ENCODE measurements around the gene BCAT1. TPM values are rescaled to one million over a fixed set of nuclear protein-coding genes. Genes with fewer than 3 reads are reported as not detected.

Gene BCAT1
- total and polyA plus RNA-seq, 2 experiments from 2014 or later = 46.4 to 72.8 TPM

DNA sequence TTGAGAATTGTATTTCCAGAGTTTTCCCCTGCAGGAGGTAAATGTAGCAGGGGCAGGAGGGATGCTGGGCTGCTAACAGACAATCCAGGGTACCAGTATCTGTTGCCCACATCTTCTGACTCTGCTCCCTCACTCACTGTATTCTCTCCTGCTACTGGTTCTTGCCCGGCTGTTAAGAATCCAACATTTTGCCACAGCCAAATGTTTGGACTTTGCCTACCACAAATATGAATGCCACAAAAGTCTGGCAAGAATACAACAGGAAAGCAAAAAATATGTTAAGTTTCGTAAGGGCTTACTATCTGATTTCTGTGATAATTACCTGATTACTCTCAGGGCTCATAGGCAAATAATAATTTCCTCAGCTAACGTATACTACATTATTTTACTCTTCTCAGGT lies 160.0 kb downstream of the BCAT1 start:
- DNase-seq (ENCODE audit: low spot score) = no peak

DNA sequence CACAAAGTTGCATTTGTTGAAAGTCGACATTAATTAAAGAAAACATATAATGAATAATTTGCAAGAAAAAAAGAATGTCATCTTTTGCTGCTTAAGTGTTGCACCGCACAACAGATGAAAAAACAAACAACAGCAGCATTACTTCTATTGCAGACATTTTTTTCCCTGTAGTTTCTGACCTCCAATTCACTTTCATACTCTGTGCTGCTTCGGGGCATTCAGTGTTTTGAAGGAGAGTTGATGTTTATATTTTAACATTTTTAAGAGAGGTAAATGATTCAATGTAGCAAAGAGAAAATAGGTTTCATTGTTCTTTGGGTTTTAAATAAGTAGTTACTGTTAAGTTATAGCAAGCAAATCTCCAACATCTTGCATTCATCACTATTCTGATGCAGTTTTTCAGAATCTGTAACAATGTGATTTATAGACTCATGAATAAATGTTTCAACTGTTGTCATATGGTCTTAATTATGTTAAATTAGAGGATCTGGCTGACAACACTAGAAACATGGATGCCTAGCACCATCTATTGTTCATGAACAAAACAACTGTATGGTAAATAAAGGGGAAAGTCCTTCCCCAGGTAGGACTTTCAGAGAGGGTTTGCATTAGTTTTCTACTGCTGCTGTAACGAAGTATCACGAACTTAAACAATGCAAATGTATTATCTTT lies 168.1 kb downstream of the BCAT1 start:
- TF ChIP-seq EZH2phosphoT487 (IDR thresholded peaks at IDR 0.05; ENCODE audit: low read depth, severe bottlenecking, unreplicated experiment) (no peak), EZH2 (IDR thresholded peaks at IDR 0.05; ENCODE audit: borderline replicate concordance) (no peak)
- TF ChIP-seq, protein P1, sequence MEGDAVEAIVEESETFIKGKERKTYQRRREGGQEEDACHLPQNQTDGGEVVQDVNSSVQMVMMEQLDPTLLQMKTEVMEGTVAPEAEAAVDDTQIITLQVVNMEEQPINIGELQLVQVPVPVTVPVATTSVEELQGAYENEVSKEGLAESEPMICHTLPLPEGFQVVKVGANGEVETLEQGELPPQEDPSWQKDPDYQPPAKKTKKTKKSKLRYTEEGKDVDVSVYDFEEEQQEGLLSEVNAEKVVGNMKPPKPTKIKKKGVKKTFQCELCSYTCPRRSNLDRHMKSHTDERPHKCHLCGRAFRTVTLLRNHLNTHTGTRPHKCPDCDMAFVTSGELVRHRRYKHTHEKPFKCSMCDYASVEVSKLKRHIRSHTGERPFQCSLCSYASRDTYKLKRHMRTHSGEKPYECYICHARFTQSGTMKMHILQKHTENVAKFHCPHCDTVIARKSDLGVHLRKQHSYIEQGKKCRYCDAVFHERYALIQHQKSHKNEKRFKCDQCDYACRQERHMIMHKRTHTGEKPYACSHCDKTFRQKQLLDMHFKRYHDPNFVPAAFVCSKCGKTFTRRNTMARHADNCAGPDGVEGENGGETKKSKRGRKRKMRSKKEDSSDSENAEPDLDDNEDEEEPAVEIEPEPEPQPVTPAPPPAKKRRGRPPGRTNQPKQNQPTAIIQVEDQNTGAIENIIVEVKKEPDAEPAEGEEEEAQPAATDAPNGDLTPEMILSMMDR (IDR thresholded peaks at IDR 0.05; ENCODE audit: poor library complexity) = peak; percentile 40

More for the DNA sequence above, 160.0 kb downstream of the BCAT1 start:
- Histone ChIP-seq H3K79me2 (no peaks in the 10 kb centered on the region), H3K27me3 (no peaks in the 10 kb centered on the region), H4K20me1 (ENCODE audit: insufficient read depth, poor library complexity, severe bottlenecking) (no peaks in the 10 kb centered on the region), H3K9me2 (replicated peaks; ENCODE audit: insufficient read depth) (no peaks in the 10 kb centered on the region), H3K4me3 (no peak overlapping the region), H3K9me3 (ENCODE audit: low read depth) (no peaks in the 10 kb centered on the region), H3K4me1 (ENCODE audit: insufficient read depth) (no peaks in the 10 kb centered on the region), H2AFZ (no peak overlapping the region), H3K36me3 (replicated peaks; ENCODE audit: insufficient read depth, low read depth) (no peaks in the 10 kb centered on the region), H3K4me2 (no peak overlapping the region), H3K27ac (no peak overlapping the region)
- WGBS (ENCODE audit: low lambda C conversion rate, missing lambda C conversion rate) = 89% methylated on average over 3 of the region's 3 CpGs
- TF ChIP-seq EZH2 (IDR thresholded peaks at IDR 0.05; ENCODE audit: borderline replicate concordance) = no peak
- TF ChIP-seq, protein P1 (IDR thresholded peaks at IDR 0.05; ENCODE audit: poor library complexity) = no peak
- TF ChIP-seq EZH2phosphoT487 (IDR thresholded peaks at IDR 0.05; ENCODE audit: low read depth, severe bottlenecking, unreplicated experiment) = no peak

DNA sequence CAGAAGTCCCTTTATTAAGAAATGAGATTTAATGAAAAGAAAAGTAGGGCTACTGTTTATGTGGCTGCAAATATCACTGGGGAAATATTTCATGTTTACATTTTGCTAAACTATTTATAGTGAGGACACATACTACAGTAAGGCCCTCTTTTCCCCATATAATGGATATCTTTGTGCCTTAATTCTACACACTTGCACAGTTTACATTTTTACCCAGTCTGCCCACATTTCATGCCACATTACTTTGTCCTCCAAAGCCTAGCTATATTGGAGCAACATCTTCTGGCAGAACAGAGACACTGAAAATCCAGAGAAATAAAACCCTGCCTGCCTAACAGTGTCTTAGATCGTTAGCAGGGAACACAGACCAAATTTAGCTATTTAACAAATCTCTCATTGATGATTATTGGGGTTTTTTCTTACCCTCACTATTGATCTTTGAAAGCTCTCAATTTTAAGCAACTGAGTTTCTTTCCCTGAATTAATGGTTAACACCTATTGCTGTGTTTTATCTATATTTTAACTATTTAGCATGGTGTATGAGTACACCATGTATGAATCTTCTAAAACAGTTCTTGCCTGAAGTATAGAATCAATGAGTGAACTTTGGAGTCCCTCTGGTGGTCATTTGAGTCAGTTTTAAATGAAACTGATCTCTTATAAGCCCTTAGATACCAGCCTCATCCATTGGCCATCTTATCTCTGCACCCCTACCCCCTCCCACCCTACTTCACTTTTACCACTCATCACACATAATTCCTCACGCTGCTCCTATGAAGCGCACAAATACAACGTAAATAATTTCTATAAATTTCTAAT lies 170.2 kb downstream of the BCAT1 start:
- peak; percentile 45 for DNase-seq (ENCODE audit: low spot score)

More for the DNA sequence above, 168.1 kb downstream of the BCAT1 start:
- Histone ChIP-seq H3K9me2 (replicated peaks; ENCODE audit: insufficient read depth) (no peaks in the 10 kb centered on the region), H4K20me1 (ENCODE audit: insufficient read depth, poor library complexity, severe bottlenecking) (no peaks in the 10 kb centered on the region), H3K4me2 (no peak overlapping the region), H3K4me3 (no peak overlapping the region), H3K27ac (no peak overlapping the region), H3K79me2 (no peaks in the 10 kb centered on the region), H3K4me1 (ENCODE audit: insufficient read depth) (peaks cover 20% of the 10 kb centered on the region), H3K27me3 (no peaks in the 10 kb centered on the region), H3K36me3 (replicated peaks; ENCODE audit: insufficient read depth, low read depth) (no peaks in the 10 kb centered on the region), H3K9me3 (ENCODE audit: low read depth) (no peaks in the 10 kb centered on the region), H2AFZ (no peak overlapping the region)
- DNase-seq (ENCODE audit: low spot score) = no peak
- WGBS (ENCODE audit: low lambda C conversion rate, missing lambda C conversion rate) = 59% methylated on average over 5 of the region's 5 CpGs

More for the DNA sequence above, 170.2 kb downstream of the BCAT1 start:
- Histone ChIP-seq H3K27ac (no peak overlapping the region), H3K36me3 (replicated peaks; ENCODE audit: insufficient read depth, low read depth) (no peaks in the 10 kb centered on the region), H3K9me3 (ENCODE audit: low read depth) (no peaks in the 10 kb centered on the region), H3K4me1 (ENCODE audit: insufficient read depth) (peaks cover 20% of the 10 kb centered on the region), H3K4me3 (no peak overlapping the region), H3K27me3 (no peaks in the 10 kb centered on the region), H4K20me1 (ENCODE audit: insufficient read depth, poor library complexity, severe bottlenecking) (no peaks in the 10 kb centered on the region), H3K4me2 (peak overlapping the region; percentile 13), H3K9me2 (replicated peaks; ENCODE audit: insufficient read depth) (no peaks in the 10 kb centered on the region), H3K79me2 (no peaks in the 10 kb centered on the region), H2AFZ (no peak overlapping the region)
- 42% methylated on average over 4 of the region's 4 CpGs for WGBS (ENCODE audit: low lambda C conversion rate, missing lambda C conversion rate)
- TF ChIP-seq EZH2phosphoT487 (IDR thresholded peaks at IDR 0.05; ENCODE audit: low read depth, severe bottlenecking, unreplicated experiment) (no peak), EZH2 (IDR thresholded peaks at IDR 0.05; ENCODE audit: borderline replicate concordance) (no peak)
- TF ChIP-seq, protein P1 (IDR thresholded peaks at IDR 0.05; ENCODE audit: poor library complexity) = peak; percentile 48

Measured in hepatocyte (in vitro differentiated cells).